Activated naive CD8-positive, alpha-beta T cell treated with anti-CD3 and anti-CD28 coated beads for 36 hours (primary cell): ENCODE data around the gene RTL9. TPM values are rescaled to one million over a fixed set of nuclear protein-coding genes. Genes with fewer than 3 reads are reported as not detected.

Experiments
- DNase-seq: peaks from one replicate; pipeline ENCODE4 v3.0.0; 2021
- H3K27ac Mint-ChIP-seq: one replicate; pipeline ENCODE4 v1.8.0; 2022; ENCODE audit warnings: mild to moderate bottlenecking, moderate library complexity, mixed read lengths
- H3K27me3 Mint-ChIP-seq: one replicate; pipeline ENCODE4 v1.8.0; 2022; ENCODE audit warnings: mild to moderate bottlenecking, mixed read lengths
- H3K36me3 Mint-ChIP-seq: one replicate; pipeline ENCODE4 v1.8.0; 2021; ENCODE audit warnings: mild to moderate bottlenecking, mixed read lengths
- H3K4me1 Mint-ChIP-seq: one replicate; pipeline ENCODE4 v1.8.0; 2021; ENCODE audit warnings: mixed read lengths
- H3K4me3 Mint-ChIP-seq: one replicate; pipeline ENCODE4 v1.8.0; 2022; ENCODE audit warnings: mild to moderate bottlenecking, moderate library complexity, mixed read lengths
- H3K9me3 Mint-ChIP-seq: one replicate; pipeline ENCODE4 v1.8.0; 2022; ENCODE audit warnings: mixed read lengths
- total RNA-seq, 2 experiments: library from RNA; stranded (reverse); gene quantifications; one replicate each; pipeline ENCODE4 v1.2.3, GENCODE V29; 2021

Gene RTL9
- total RNA-seq, 2 experiments from 2014 or later: not detected

DNA sequence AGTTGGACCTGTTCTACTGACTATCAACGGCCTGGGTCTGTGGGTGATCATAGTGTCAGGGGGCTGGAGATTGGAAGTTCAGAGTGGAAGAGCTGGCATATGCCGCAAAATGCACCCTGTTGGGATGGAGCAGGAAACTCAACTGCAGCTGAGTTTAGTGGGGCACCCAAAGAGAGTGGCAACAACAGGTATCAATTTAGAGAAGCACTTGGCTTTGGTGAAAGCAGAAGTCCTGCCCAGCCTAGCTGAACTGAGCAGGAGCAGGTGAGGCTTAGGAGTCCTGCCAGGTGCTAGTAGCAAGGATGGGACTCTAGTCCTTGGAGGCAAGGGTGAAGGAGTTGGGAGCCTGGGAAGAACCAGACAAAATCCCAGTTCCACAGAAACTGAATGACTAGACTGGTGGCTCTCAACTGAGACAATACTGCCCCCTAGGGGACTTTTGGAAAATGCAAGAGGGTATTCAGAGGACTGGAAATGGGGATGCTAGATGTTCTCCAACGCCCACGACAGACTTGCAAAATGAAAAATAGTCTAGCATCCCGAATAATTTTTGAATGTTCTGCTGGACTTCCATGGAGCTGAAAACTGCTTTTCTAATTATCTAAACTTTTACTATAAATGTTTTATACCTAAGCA is 49.4 kb downstream of the RTL9 start:
- Mint-ChIP-seq H3K36me3 (no peaks in the 10 kb centered on the region), H3K27me3 (peaks cover 7% of the 10 kb centered on the region)

More for the DNA sequence above, 49.4 kb downstream of the RTL9 start:
- Mint-ChIP-seq H3K9me3 (no peaks in the 10 kb centered on the region), H3K4me1 (peaks cover 1% of the 10 kb centered on the region), H3K27ac (no peak overlapping the region), H3K4me3 (no peak overlapping the region)
- DNase-seq: peak; percentile 4

Other genes with a start within 250 kb of the RTL9 start
- 10 to 100 TPM; 11.6 to 11.8 TPM for gene AMMECR1, start 40.8 kb upstream of the RTL9 start, total RNA-seq